ENCODE measurements around the gene GNG5. TPM values are rescaled to one million over a fixed set of nuclear protein-coding genes. Genes with fewer than 3 reads are reported as not detected.
A peak's percentile ranks its signal among the peaks of the same experiment; 100 is the strongest.
"Not testable (repeated sequence)": the region's sequence is repeated elsewhere in the genome, so short reads cannot be mapped to it uniquely, and the experiment has no call there.

GNG5 gene
- total RNA-seq, 2 donors from 2014 or later, result 66.1 to 67.7 TPM

GRCh38 chr1:84497631-84498275 is 8.6 kb downstream of the GNG5 start:
- no peak for DNase-seq (ENCODE audit: low spot score)
- intact Hi-C loops (cut with DNase I), result no loop called here

GRCh38 chr1:84496498-84496897 is 9.9 kb downstream of the GNG5 start:
- intact Hi-C loops (cut with DNase I), result no loop called here
- DNase-seq (ENCODE audit: low spot score), result no peak

- no peak for DNase-seq (ENCODE audit: low spot score)
- intact Hi-C loops (cut with DNase I), result no loop called here
Observed at GRCh38 chr1:84493747-84494146, 12.6 kb downstream of the GNG5 start.

GRCh38 chr1:84492726-84493125 is 13.7 kb downstream of the GNG5 start:
- no peak for DNase-seq (ENCODE audit: low spot score)
- intact Hi-C loops (cut with DNase I), result no loop called here

- no peak for DNase-seq (ENCODE audit: low spot score)
- intact Hi-C loops (cut with DNase I), result no loop called here
Observed at GRCh38 chr1:84489766-84490165, 16.6 kb downstream of the GNG5 start.

- DNase-seq (ENCODE audit: low spot score), result no peak
- intact Hi-C loops (cut with DNase I), result no loop called here
Observed at GRCh38 chr1:84488107-84488506, 18.3 kb downstream of the GNG5 start.

- intact Hi-C loops (cut with DNase I), result no loop called here
- DNase-seq (ENCODE audit: low spot score), result no peak
Observed at GRCh38 chr1:84481317-84481716, 25.1 kb downstream of the GNG5 start.

- no peak for DNase-seq (ENCODE audit: low spot score)
- intact Hi-C loops (cut with DNase I), result no loop called here
Observed at GRCh38 chr1:84480650-84481049, 25.7 kb downstream of the GNG5 start.

- DNase-seq (ENCODE audit: low spot score), result no peak
- intact Hi-C loops (cut with DNase I), result no loop called here
Observed at GRCh38 chr1:84479998-84480397, 26.4 kb downstream of the GNG5 start.

- peak; percentile 90 for DNase-seq (ENCODE audit: low spot score)
- intact Hi-C loops (cut with DNase I), result no loop called here
Observed at GRCh38 chr1:84478876-84479868, 27.2 kb downstream of the GNG5 start, which contains the start of gene RPF1. RPF1 (plus strand) TSS chr1:84479266; CDS start chr1:84479282, 16 bp downstream.

- DNase-seq (ENCODE audit: low spot score), result no peak
- intact Hi-C loops (cut with DNase I), result no loop called here
Observed at GRCh38 chr1:84476225-84476624, 30.2 kb downstream of the GNG5 start.

GRCh38 chr1:84467298-84467697 is 39.1 kb downstream of the GNG5 start:
- DNase-seq (ENCODE audit: low spot score), result no peak
- intact Hi-C loops (cut with DNase I), result no loop called here

GRCh38 chr1:84462118-84462517 is 44.3 kb downstream of the GNG5 start:
- intact Hi-C loops (cut with DNase I), result no loop called here
- DNase-seq (ENCODE audit: low spot score), result no peak

- intact Hi-C loops (cut with DNase I), result loop anchor here (10.0 kb wide), 2 partner anchors 152 to 162 kb away; no protein-coding TSS in a partner anchor
- no peak for DNase-seq (ENCODE audit: low spot score)
Observed at GRCh38 chr1:84452436-84452835, 53.9 kb downstream of the GNG5 start.

- DNase-seq (ENCODE audit: low spot score), result no peak
- intact Hi-C loops (cut with DNase I), result loop anchor here (10.0 kb wide), 2 partner anchors 154 to 164 kb away; no protein-coding TSS in a partner anchor
Observed at GRCh38 chr1:84450910-84451309, 55.5 kb downstream of the GNG5 start.

GRCh38 chr1:84448704-84449103 is 57.7 kb downstream of the GNG5 start:
- intact Hi-C loops (cut with DNase I), result loop anchor here in 1 of 2 donors (10.0 kb wide), 1 partner anchor 306 kb away; no protein-coding TSS in a partner anchor

More at GRCh38 chr1:84448704-84449103, 57.7 kb downstream of the GNG5 start:
- DNase-seq (ENCODE audit: low spot score), result not testable (repeated sequence)

All from posterior vena cava (tissue), 2 donors.